ENCODE data around the gene PCF11.

GRCh38 chr11:83222499-83222898 lies 65.6 kb downstream of the PCF11 start:
- TF ChIP-seq CTCF (IDR thresholded peaks at IDR 0.05) (no peak), ZFX (IDR thresholded peaks at IDR 0.05; ENCODE audit: borderline replicate concordance) (no peak)

Data from 22Rv1 (cell line).